HG03439 (cell line): ENCODE results near the gene TIFAB.

Experiments
- ATAC-seq: cut with Tn5 transposase; IDR thresholded peaks from one replicate; pipeline ENCODE4 v1.9.1; 2021; ENCODE audit warnings: mild to moderate bottlenecking, moderate library complexity; ENCODE audit not compliant: unreplicated experiment

Gene TIFAB

GRCh38 chr5:135444360-135444759 is 7.8 kb downstream of the TIFAB start:
- ATAC-seq, result no peak

- no peak for ATAC-seq
Measured at GRCh38 chr5:135443161-135443960, 8.8 kb downstream of the TIFAB start.

GRCh38 chr5:135442431-135443160 is 9.6 kb downstream of the TIFAB start:
- no peak for ATAC-seq

- no peak for ATAC-seq
Measured at GRCh38 chr5:135441919-135442318, 10.2 kb downstream of the TIFAB start.

- no peak for ATAC-seq
Measured at GRCh38 chr5:135441350-135441831, 10.8 kb downstream of the TIFAB start.

- no peak for ATAC-seq
Measured at GRCh38 chr5:135440916-135441315, 11.2 kb downstream of the TIFAB start.

- ATAC-seq, result no peak
Measured at GRCh38 chr5:135439231-135440205, 12.6 kb downstream of the TIFAB start.

GRCh38 chr5:135438636-135439221 is 13.4 kb downstream of the TIFAB start:
- ATAC-seq, result no peak

- no peak for ATAC-seq
Measured at GRCh38 chr5:135437796-135438560, 14.2 kb downstream of the TIFAB start.

- ATAC-seq, result no peak
Measured at GRCh38 chr5:135437422-135437795, 14.7 kb downstream of the TIFAB start.

- ATAC-seq, result no peak
Measured at GRCh38 chr5:135436951-135437418, 15.2 kb downstream of the TIFAB start.

- no peak for ATAC-seq
Measured at GRCh38 chr5:135435467-135436330, 16.5 kb downstream of the TIFAB start.

- ATAC-seq, result no peak
Measured at GRCh38 chr5:135434591-135435466, 17.3 kb downstream of the TIFAB start.

- ATAC-seq, result no peak
Measured at GRCh38 chr5:135433681-135434426, 18.3 kb downstream of the TIFAB start.

GRCh38 chr5:135432113-135432512 is 20.0 kb downstream of the TIFAB start:
- no peak for ATAC-seq

- ATAC-seq, result no peak
Measured at GRCh38 chr5:135430135-135430437, 22.1 kb downstream of the TIFAB start.
